ENCODE measurements around the gene SPOP. TPM values are rescaled to one million over a fixed set of nuclear protein-coding genes. Genes with fewer than 3 reads are reported as not detected.

SPOP gene
- total and polyA plus RNA-seq, 2 experiments from 2014 or later = 13.9 to 18.6 TPM

GRCh38 chr17:49618028-49618611 is 59.8 kb downstream of the SPOP start (continued):
- TF ChIP-seq, protein P1, sequence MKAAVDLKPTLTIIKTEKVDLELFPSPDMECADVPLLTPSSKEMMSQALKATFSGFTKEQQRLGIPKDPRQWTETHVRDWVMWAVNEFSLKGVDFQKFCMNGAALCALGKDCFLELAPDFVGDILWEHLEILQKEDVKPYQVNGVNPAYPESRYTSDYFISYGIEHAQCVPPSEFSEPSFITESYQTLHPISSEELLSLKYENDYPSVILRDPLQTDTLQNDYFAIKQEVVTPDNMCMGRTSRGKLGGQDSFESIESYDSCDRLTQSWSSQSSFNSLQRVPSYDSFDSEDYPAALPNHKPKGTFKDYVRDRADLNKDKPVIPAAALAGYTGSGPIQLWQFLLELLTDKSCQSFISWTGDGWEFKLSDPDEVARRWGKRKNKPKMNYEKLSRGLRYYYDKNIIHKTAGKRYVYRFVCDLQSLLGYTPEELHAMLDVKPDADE (IDR thresholded peaks at IDR 0.05) = no peak
- TF ChIP-seq ZNF331 (CRISPR knock-in tag; IDR thresholded peaks at IDR 0.05; ENCODE audit: low read depth) (no peak), STAT1 (IDR thresholded peaks at IDR 0.05; ENCODE audit: unreplicated experiment) (no peak), CREB1 (CRISPR knock-in tag; IDR thresholded peaks at IDR 0.05; ENCODE audit: low read depth) (no peak)

- ATAC-seq (no peak), DNase-seq (ENCODE audit: low spot score) (no peak)
- Mint-ChIP-seq H3K4me1 (no peaks in the 10 kb centered on the region), H3K9me3 (no peaks in the 10 kb centered on the region), H3K36me3 (ENCODE audit: low read depth) (peaks cover 26% of the 10 kb centered on the region; the same call in 2 of the 3 replicates), H3K27me3 (ENCODE audit: insufficient read depth, low read depth, poor library complexity) (peaks cover 4% of the 10 kb centered on the region), H3K4me3 (no peak overlapping the region), H3K27ac (no peak overlapping the region)
- Histone ChIP-seq H3K27ac (ENCODE audit: low read depth) (no peak overlapping the region), H3K36me3 (ENCODE audit: insufficient read depth) (peaks cover 10% of the 10 kb centered on the region), H2AFZ (no peak overlapping the region), H3K79me2 (replicated peaks; ENCODE audit: insufficient read depth) (no peaks in the 10 kb centered on the region), H3K4me1 (ENCODE audit: insufficient read depth) (no peaks in the 10 kb centered on the region), H4K20me1 (replicated peaks; ENCODE audit: insufficient read depth) (no peaks in the 10 kb centered on the region; the same call in 1 of the 2 replicates), H3K4me3 (no peak overlapping the region), H3K9me2 (ENCODE audit: insufficient read depth) (no peaks in the 10 kb centered on the region), H3K27me3 (ENCODE audit: insufficient read depth) (no peaks in the 10 kb centered on the region), H3K4me2 (no peak overlapping the region), H3F3A (replicated peaks; ENCODE audit: low read depth) (no peaks in the 10 kb centered on the region)
- no peak for TF ChIP-seq EZH2 (IDR thresholded peaks at IDR 0.05; ENCODE audit: low read depth, unreplicated experiment)
- no peak for TF ChIP-seq ZNF331 (CRISPR knock-in tag; IDR thresholded peaks at IDR 0.05; ENCODE audit: low read depth)
- TF ChIP-seq EZH2phosphoT487 (IDR thresholded peaks at IDR 0.05; ENCODE audit: unreplicated experiment) = no peak
- TF ChIP-seq, protein P1 (IDR thresholded peaks at IDR 0.05) = no peak
Observed at GRCh38 chr17:49616601-49617131, 61.2 kb downstream of the SPOP start.

DNA sequence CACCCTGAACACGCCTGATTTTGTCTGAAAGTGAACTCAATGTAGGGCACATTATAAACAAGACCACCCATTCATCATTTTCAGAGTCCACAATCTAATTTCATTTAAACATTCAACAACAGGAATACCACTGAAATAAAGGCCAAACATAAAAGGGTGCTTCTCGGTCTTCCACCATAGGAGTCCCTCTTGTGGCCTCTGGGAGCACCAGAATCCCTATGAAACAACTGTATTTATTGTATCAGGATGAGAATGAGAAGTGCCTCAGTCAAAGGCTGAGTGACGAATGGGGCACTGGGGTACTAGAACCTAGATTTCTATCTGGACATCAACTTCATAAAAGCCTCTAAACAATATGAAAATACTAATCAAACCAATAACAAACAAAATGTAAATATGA is 61.8 kb downstream of the SPOP start:
- Histone ChIP-seq H3K9me2 (ENCODE audit: insufficient read depth) (no peaks in the 10 kb centered on the region), H3K79me2 (replicated peaks; ENCODE audit: insufficient read depth) (no peaks in the 10 kb centered on the region), H2AFZ (no peak overlapping the region), H3K4me3 (no peak overlapping the region), H3F3A (replicated peaks; ENCODE audit: low read depth) (no peaks in the 10 kb centered on the region), H3K4me1 (ENCODE audit: insufficient read depth) (no peaks in the 10 kb centered on the region), H3K27me3 (ENCODE audit: insufficient read depth) (no peaks in the 10 kb centered on the region), H4K20me1 (replicated peaks; ENCODE audit: insufficient read depth) (no peaks in the 10 kb centered on the region; the same call in 1 of the 2 replicates), H3K36me3 (ENCODE audit: insufficient read depth) (peaks cover 10% of the 10 kb centered on the region), H3K27ac (ENCODE audit: low read depth) (no peak overlapping the region), H3K4me2 (no peak overlapping the region)
- Mint-ChIP-seq H3K4me1 (no peaks in the 10 kb centered on the region), H3K4me3 (no peak overlapping the region), H3K27me3 (ENCODE audit: insufficient read depth, low read depth, poor library complexity) (peaks cover 4% of the 10 kb centered on the region), H3K9me3 (no peaks in the 10 kb centered on the region), H3K27ac (no peak overlapping the region; the same call in 1 of the 2 replicates), H3K36me3 (ENCODE audit: low read depth) (peaks cover 23% of the 10 kb centered on the region; the same call in 2 of the 3 replicates)
- peak; percentile 59 for ATAC-seq
- TF ChIP-seq, protein P2, sequence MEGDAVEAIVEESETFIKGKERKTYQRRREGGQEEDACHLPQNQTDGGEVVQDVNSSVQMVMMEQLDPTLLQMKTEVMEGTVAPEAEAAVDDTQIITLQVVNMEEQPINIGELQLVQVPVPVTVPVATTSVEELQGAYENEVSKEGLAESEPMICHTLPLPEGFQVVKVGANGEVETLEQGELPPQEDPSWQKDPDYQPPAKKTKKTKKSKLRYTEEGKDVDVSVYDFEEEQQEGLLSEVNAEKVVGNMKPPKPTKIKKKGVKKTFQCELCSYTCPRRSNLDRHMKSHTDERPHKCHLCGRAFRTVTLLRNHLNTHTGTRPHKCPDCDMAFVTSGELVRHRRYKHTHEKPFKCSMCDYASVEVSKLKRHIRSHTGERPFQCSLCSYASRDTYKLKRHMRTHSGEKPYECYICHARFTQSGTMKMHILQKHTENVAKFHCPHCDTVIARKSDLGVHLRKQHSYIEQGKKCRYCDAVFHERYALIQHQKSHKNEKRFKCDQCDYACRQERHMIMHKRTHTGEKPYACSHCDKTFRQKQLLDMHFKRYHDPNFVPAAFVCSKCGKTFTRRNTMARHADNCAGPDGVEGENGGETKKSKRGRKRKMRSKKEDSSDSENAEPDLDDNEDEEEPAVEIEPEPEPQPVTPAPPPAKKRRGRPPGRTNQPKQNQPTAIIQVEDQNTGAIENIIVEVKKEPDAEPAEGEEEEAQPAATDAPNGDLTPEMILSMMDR (conservative IDR thresholded peaks at IDR 0.05; ENCODE audit: low read depth in 2 of 2) = peak; percentile 27 to 30; a peak in 2 of 4 replicates
- no peak for TF ChIP-seq ZNF114 (CRISPR knock-in tag; IDR thresholded peaks at IDR 0.05)
- DNase-seq (ENCODE audit: low spot score) = peak; percentile 41

All from GM23338 (cell line).